HG03135 (cell line): ENCODE data around the gene POLG.
A peak's percentile ranks its signal among the peaks of the same experiment; 100 is the strongest.

Source experiments
- ATAC-seq: cut with Tn5 transposase; IDR thresholded peaks from one replicate; pipeline ENCODE4 v1.9.1; 2021; ENCODE audit warnings: mild to moderate bottlenecking, moderate library complexity; ENCODE audit not compliant: unreplicated experiment

The POLG gene

DNA sequence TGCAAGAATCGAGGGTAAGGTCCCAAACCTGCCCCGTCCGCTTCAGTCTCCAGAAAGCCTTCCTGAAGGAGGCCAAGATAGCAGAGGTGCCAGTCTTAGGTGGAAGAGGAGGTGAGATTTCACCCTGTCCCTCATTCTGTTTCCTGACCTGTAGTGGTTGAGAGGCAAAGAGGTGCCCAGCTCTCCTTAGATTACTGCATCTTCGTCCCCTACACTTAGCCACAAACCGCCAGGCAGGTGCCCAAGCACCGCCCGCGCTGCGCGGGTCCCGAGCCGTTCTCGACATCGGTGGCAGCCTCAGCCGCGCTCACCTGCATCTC is 23.8 kb upstream of the POLG start:
- peak; percentile 3 for ATAC-seq

DNA sequence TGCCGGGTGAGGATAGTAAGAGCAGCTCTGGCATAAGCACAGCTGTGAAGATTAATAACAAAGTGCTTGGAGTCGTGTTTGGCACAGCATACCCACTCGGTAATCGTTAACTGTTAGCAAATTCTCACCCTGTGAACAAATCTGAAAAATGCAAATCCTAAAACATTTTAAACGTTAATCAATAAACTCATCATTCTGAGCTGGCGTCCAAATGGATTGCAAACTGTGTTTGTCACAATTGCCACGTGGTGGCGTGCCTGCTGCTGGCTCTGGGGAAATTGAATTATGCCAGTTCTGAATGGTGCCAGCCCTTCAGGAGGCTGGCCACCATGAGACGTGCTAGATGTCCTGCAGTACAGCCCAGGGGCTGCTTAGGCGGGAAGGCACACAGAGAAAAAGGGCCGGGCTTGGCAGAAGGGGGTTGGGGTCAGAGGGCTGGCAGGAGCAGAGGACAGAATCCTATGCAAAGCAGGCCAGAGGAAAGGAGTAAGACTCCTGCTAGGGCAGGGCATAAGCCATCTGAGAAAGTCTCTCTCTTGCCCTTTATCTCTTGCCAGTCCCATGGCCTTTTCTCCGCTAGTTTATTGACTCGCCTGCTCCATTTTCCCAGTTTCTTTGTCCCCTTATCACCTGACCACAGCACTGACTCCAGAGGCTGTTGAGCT is 22.1 kb upstream of the POLG start:
- ATAC-seq: no peak

DNA sequence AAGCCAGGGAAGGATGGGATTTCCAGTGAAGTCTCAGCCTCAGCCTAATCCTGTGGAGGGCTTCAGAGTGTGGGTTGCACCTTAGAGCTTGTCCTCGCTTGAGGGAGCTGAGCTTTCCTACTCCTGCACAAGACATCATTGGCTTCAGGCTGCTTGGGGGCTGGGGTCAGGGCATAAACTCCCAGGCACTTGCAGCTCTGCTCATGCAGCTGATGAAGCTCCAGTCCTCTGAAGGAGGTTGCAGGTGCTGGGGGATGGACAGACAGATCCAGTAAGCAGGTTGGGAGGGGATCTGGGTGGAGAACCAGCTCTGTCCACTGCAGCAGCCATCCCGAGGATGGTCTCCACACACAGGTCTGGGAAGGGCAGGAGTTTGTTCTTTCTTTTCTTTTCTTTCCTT is 19.4 kb upstream of the POLG start:
- no peak for ATAC-seq

DNA sequence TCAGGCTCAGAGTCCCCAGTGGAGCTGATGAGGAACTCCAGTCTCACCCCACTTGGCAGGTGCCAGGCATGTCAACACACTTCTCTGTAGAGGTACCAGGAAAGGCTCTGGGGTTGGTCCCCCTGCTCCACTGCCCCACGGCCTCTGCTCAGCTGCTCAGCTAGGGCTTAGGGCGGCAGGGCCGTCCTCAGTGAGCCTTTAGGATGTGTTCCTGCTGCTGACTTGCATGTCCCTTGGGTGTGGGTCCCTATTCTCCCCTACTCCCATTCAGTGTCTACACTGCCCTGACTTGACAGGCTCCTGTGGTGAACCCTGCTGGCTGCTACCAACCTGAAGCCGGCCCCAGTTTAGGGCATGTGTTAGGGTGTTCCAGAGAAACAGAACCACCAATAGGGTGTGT is 17.9 kb upstream of the POLG start:
- no peak for ATAC-seq

DNA sequence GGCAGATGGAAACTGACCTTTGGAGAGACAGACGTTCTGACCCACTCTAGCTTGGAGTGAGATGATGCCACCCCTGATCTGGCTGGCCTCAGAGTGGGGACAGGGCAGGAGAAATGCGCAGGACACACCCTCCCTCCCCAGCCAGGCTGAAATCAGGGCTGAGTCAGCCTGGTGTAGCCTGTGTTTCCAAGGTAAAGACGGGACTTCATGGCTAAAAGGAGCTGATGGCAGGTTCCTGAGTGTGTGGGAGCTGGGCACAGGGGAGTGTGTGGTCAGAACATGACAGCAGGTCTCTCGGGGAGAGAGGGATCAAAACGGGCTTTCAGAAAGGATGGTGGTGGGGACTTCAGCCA is 14.6 kb upstream of the POLG start:
- no peak for ATAC-seq

DNA sequence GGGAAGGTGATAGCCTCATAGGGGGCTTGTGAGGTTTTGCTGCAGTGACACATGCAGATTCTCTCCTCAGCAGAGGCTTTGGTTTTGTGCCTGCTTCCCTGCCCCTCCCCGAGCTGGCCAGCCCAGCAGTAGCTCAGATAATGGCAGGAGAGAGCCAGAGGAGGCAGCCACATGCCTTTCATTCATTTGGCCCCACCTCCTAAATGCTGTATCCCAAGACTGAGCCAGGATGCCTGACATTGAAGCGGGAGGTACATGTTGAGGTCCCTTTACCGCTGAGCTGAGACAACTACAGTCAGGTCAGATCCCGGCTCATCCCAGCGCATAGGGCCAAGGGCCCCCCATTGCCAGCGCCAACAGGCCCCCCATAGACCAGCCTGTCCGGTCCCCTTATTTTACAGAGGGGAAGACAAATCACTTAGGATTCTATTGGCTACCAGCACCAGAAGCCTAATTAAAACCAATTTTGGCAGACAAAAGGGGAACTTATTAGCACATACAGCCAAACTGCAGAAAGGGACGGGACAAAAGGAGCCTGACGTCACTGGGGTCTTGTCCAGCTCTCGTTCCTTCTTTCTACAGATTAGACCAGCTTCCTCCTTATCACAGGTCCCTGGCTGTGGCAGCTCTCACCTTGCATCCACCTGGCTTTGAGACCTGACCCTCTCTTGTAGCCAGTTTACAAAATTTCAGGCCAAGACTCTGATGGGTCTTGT is 12.1 kb upstream of the POLG start:
- ATAC-seq: no peak

DNA sequence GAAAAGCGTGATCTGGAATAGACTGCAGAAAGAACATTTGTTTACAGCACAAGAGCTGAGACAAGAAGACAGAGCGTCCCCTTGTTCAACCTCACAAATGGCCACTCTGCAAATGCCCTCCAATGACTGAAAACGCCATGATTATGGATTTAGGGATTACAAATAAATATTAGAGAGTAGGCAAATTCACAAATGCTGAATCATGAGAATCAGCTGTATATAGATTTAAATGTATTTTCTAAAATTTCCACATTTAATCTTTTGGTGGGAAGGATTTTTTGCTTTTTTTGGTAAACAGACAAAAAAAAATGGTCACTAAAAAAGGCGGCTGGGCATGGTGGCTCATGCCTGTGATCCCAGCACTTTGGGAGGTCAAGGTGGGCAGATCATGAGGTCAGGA is 10.6 kb upstream of the POLG start:
- no peak for ATAC-seq

DNA sequence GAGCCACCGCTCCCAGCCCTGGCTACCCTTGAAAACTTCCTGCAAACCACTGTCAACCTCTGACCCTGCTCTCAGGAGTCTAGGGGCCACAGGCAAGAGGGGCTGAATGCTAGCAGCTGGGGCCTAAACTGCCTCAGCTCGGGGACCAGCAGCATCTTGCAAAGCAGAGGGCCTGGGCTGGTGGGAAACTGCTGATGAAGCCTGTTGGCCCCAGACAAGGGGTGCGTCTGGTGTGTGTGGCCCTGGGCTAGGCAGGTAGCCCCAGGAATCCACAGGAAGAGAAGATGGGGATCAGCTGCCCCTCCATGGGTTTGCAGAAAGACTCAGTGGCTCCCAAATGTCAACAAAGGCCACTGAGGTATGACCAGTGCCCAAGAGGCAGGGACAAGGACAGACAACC is 8.2 kb upstream of the POLG start:
- no peak for ATAC-seq

DNA sequence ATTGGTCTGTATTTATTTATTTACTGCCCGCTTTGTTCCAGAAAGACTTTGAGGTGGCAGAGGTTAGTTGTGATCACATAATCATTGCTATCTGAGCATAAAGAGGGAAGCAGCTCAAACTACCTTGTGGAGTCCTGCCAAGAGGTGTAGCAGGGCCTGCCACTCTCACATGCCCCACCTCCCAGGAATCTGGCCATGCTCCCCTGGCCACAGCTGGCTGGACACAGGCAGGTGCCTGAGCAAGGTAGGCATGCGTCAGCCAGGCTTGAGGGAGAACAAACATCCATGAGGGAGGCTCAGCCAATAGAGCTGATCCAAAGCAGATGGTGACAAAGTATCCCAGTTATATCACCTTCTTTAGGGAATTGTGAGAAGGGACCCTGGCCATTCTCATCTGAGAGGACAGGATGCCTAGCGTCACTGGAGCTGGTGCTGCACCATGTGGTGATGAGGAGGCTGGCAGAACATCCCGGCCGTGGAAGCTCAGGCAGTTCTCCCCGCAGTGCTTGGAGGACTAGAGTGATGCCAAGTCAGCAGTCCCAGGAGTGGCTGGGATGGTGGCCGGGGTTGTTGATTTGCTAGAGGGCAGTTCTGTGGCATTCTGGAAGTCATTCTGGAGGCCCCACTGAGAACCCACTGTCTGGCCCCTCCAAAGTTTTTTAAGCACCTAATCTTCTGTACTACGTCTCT is 6.8 kb upstream of the POLG start:
- ATAC-seq: no peak

DNA sequence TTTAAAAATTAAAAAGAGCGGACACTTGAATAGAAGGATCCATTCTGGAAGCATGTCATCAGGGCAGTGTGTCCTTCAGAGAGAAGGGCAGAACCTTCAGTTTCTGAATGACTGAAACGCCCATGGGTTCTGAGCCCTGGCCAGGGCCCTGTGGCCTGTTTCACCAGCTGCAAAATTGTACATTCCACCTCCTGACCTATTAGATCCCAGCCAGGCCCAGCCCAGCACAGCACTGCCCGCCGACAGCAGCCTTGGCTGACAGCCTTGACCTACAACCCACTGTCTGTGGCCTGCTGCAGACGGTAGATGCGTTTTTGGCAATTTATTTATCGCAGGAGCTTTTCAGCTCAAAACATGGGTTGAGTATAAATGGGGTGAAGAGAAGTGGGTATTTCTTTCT is 5.9 kb upstream of the POLG start:
- ATAC-seq: no peak

DNA sequence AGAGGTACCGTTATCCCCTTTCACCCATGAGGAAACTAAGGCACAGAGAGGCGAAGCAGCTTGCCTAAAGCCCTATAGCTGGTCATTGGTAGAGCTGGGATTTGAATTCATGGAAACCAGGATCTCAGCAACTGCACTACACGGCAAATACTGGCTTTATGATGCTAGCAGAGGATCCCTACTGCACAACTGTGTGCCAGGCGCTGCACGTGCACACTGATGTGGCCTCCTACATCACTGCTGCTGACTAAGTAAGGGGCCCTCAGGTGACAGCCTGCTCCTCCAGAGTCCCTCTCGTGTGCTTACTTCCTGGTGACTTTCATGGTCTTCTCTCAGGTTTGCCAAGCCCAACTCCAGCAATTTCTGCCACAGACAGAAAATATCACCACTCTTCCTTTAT is 3.4 kb upstream of the POLG start:
- ATAC-seq: no peak

DNA sequence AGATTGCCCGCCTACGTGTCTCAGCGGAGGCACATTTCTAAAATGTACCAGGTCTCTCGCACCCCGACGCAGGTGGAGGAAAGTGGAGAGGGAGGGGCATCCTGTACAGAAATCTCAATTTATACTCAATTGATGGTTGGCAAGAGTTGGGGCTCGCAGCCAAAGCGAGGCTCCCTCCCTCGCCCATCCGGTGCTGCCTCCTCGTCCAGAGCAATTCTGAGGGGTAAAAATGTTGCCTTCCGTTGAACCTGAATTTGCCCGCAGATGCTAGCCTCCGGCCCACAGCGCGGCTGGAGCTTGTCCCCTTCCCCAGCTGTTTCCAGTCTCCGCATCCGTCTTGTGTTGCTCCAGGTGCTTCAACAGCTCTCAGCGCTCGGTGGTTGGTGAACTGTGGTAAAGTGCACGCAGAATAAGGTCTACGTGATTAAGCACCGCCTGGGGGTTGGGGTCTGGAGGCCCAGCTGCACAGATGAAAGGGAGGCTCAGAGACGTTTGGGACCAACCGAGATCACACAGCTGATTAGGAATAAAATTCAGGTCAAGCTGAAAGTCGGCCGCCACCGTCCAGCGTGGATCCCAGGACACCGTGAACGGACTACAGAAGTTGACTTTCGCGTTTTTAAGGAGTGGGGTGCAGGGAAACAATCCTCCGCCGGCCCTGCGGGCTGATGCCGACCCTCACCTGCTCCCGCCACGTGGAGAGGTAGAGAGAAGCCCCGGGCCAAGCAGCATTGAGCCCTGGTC is 846 bp upstream of the POLG start:
- peak; percentile 15 for ATAC-seq

DNA sequence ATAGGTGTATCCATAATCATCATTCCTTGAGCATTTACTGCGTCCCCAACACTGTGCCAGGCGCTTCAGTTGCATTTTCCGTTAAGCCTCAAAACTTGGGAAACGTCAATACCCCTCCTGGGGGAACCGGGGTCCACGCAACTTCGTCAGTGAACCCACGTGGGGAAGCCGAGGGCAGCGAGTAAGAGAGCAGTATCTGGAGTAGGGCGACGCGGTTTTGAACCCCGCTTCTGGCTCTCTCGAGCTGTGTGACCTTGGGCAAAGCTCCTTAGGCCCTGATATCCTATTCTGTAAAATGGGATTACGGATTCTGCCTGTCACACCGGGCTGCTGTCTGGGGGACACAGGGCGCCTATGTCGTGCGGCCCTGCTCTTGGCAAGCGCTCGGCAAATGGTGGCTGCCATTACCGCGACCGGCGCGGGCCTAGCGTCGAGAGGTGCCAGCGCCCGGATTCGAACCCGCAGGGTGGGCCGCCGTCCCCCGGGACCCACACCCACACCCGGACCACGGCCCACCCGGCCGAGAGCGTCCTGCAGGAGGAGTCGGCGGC is 590 bp downstream of the POLG start:
- ATAC-seq: peak; percentile 0

DNA sequence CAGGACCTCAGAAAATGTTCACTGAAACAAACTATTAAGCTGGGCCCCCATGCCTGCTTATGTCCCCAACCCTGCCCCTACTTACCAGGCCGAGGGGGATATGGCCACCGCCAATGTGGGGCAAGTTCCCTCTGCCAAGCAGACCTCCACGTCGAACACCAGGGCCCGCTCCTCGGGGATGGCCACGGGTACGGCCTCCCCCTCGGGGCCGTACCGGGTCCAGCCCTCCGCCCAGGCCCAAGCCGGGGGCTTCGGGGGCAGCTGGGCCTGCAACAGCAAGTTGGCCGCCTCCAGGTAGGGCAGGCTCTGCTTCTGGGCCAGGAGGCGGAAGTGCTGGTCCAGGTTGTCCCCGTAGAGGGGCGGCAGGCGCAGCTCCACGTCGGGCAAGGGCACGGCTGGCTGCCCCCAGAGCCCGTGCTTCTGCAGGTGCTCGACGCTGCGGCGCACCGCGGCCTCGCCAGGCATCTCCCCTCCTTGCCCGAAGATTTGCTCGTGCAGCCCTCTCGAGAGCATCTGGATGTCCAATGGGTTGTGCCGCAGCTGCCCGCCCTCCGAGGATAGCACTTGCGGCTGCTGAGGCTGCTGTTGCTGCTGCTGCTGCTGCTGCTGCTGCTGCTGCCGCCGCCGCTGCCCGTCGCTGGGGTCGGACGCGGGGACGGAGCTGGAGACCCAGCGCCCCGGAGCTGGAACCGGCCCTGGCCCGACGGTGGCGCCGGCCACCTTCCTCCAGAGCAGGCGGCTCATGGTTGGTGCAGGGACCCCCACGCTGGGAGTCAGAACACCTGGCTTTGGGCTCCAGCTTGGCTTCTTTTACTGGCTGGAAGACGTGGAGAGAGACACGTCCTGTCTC is 1.4 kb downstream of the POLG start:
- no peak for ATAC-seq

DNA sequence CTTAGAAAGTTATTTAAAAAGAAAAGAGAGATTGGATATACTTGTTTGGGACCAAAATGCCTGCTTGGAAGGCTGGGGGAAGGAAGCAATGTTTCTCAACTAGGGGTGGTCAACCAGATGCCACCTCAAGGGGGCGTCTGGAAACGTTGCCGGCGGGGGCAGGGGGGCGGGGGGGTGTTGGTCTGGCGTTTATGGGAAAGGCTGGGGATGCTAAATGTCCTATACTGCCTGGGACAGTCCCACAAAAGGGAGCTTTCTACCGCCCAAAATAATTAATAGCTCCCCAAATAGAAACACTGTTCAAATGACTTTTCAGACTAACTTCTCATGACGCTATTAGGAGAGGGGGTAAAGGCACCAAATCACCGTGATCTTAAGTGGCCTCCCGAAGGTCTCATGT is 2.2 kb downstream of the POLG start:
- ATAC-seq: no peak

DNA sequence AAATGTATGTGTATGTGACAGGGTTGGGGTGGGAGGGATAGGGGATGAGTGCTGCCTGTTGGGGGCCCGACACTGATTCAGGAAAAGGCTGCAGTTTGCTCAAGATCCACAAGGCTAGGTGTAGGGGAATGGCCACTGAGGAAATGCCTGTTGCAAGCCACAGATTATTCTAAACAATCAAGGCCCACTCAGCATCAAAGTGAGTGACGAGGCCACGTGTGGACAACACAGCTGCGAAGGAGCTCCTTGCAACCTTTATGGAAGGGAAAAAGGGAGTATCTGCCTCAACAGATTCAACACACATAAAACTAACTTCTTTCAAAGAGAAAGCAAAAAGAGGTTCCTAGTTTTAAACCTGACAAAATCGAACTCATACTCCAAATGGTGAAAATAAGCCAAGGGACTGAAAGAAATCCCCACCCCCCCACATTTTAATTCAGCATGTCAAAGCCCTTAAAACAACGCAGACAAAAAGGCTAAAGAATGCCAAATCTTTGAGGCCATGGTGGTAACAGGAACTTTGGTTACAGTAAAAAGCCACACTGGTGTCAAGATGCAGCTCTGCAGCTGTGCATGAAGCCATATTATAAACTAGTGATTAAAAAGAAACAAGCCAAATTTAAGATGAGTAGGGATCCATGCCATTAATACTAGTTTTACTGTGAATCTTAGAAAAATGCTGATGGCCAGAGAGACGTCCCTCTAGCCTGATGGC is 3.6 kb downstream of the POLG start:
- no peak for ATAC-seq

DNA sequence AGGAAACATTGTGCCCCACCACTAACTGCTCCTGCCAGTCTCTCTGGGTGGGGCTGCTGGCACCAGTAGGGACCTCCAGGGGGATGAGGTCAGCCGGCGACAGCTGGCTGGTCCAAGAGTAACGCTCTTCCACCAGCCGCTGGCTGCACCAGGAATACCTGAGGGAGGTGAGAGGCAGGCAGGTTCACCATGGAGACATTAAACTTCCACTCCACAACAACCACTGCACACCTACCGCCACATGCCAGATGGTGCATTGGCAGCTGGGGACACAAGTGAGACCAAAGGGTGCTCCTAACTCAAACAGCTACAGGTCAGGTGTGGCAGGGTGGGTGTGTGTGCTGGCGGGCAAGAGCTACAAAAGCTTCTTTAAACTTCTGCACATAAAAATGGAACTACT is 4.5 kb downstream of the POLG start:
- no peak for ATAC-seq

DNA sequence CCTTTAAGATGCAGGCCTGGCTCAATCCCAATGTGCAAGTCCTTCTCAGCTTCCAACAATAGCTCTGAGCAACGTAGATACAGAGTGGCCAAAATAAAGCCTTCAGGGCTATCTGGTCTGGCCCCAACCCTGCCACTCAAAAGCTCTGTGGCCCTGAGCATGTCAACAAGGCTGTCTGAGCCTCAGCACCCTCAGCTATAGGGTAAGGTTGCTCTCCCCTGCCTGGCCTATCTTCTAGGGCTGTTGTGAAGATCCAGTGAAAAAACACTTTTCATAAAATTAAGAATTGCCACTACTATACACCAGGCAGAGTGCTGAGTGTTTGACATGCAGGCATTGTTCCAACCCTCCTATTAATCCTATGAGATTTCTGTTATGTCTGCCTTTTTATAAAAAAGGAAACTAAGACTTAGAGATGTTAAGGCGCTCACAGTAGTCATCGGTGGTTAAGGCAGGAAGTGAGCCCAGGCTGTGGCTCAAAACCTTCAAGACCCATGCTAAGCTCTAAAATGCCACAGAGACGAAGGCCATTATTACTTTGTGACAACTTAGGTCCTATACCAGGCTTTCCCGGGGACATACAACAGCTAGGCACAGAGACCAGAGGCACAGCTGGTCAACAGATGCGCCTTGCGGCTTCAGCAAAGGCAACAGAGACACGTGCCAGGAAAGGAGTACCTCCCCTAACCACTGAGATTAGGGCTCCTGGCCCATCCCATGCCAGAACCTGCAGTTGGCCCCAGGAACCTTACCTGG is 5.1 kb downstream of the POLG start:
- ATAC-seq: no peak
